Measurements from ENCODE around the gene PLPP1. TPM values are rescaled to one million over a fixed set of nuclear protein-coding genes. Genes with fewer than 3 reads are reported as not detected.

PLPP1 gene
- total and polyA plus RNA-seq, 7 donors, result 22.0 to 81.5 (median 40.6) TPM

DNA sequence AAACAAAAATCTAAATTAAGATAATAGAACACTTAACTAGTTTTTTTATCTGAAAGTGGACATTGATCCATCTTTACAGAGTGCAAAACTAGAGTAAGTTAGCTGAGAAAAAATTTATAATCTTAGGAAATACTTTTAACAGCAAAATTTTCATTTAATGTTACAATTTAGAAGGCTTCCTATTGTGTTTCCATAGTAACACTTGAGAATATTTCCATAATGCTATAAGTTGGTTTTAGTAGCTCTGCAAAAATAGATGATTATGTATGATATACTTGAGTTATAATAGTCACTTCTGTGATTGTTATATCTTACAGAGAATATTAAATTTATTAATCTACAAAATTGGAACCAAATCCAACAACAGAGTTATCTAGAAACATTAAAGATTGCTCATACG is 148.4 kb downstream of the PLPP1 start:
- Histone ChIP-seq H3K9me3 (peaks cover 5% of the 10 kb centered on the region), H3K36me3 (ENCODE audit: insufficient read depth in 1 of 2, low read depth in 1 of 2) (peaks cover 6 to 38% of the 10 kb centered on the region in 2 donors), H3K27ac (no peak overlapping the region), H3K4me3 (no peak overlapping the region), H3K4me1 (no peaks in the 10 kb centered on the region), H3K27me3 (ENCODE audit: insufficient read depth in 3 of 3, low read length in 2 of 3) (no peaks in the 10 kb centered on the region)
- TF ChIP-seq, protein P1, sequence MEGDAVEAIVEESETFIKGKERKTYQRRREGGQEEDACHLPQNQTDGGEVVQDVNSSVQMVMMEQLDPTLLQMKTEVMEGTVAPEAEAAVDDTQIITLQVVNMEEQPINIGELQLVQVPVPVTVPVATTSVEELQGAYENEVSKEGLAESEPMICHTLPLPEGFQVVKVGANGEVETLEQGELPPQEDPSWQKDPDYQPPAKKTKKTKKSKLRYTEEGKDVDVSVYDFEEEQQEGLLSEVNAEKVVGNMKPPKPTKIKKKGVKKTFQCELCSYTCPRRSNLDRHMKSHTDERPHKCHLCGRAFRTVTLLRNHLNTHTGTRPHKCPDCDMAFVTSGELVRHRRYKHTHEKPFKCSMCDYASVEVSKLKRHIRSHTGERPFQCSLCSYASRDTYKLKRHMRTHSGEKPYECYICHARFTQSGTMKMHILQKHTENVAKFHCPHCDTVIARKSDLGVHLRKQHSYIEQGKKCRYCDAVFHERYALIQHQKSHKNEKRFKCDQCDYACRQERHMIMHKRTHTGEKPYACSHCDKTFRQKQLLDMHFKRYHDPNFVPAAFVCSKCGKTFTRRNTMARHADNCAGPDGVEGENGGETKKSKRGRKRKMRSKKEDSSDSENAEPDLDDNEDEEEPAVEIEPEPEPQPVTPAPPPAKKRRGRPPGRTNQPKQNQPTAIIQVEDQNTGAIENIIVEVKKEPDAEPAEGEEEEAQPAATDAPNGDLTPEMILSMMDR (IDR thresholded peaks at IDR 0.05), result no peak
- 93 to 95% (median 95%) methylated on average over 1 of the region's 1 CpG for WGBS, 3 donors
- DNase-seq (no peak), ATAC-seq (no peak)
- intact Hi-C loops (cut with DNase I), result no loop called here

DNA sequence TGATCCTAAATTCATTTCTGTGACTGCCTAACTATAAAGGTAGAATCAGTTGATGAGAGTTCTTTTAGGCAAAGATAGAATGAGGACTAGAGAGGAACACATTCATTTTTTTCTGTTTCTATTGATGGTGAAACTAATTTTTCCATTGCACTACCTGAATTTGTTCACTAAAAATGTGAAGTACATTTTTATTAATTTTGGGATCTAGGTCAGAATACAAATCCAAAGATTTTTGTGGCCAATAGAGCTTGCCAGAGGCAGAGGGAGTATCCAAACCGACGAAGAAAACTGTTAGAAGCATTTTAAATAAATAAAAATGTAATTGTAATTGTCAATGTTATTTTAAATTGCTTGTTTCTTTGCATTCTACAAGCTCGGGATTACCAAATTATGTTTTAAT is 148.9 kb downstream of the PLPP1 start:
- 75 to 88% (median 77%) methylated on average over 3 of the region's 3 CpGs for WGBS, 3 donors
- Histone ChIP-seq H3K27ac (no peak overlapping the region), H3K4me3 (no peak overlapping the region), H3K27me3 (ENCODE audit: insufficient read depth in 3 of 3, low read length in 2 of 3) (no peaks in the 10 kb centered on the region), H3K9me3 (peaks cover 5% of the 10 kb centered on the region), H3K36me3 (ENCODE audit: insufficient read depth in 1 of 2, low read depth in 1 of 2) (peaks cover 6 to 35% of the 10 kb centered on the region in 2 donors), H3K4me1 (no peaks in the 10 kb centered on the region)
- intact Hi-C loops (cut with DNase I), result no loop called here
- DNase-seq (no peak), ATAC-seq (no peak)
- TF ChIP-seq, protein P1 (IDR thresholded peaks at IDR 0.05), result no peak

DNA sequence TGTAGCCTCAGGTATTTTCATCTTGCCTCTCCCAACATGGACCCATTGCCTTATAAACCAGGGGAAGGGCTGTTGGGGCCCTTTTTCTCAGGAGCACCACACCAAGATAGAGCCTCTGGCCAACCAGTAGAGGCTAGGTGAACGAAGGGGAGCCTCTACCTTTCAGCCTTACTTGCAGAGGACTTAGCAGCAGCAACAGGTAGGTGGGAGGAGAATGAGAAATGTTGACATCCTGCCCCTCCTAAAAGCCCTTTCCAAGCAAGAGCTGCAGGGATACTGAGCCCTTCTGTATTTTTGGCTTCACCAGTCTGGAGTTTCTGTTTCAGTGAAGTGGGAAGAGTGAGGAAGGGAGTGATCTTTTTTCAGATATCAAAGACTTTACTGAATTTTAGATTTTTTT is 149.5 kb downstream of the PLPP1 start:
- H3K9me3 ChIP-seq, result peaks cover 5% of the 10 kb centered on the region
- TF ChIP-seq, protein P1 (IDR thresholded peaks at IDR 0.05), result no peak
- ATAC-seq, result no peak
- no peak overlapping the region for H3K4me3 ChIP-seq
- no peak overlapping the region for H3K27ac ChIP-seq
- H3K27me3 ChIP-seq (ENCODE audit: insufficient read depth in 3 of 3, low read length in 2 of 3), result no peaks in the 10 kb centered on the region
- H3K36me3 ChIP-seq (ENCODE audit: insufficient read depth in 1 of 2, low read depth in 1 of 2), result peaks cover 4 to 34% of the 10 kb centered on the region in 2 donors
- no peaks in the 10 kb centered on the region for H3K4me1 ChIP-seq
- intact Hi-C loops (cut with DNase I), result no loop called here
- 89 to 100% (median 97%) methylated on average over 1 of the region's 1 CpG for WGBS, 3 donors
- no peak for DNase-seq

DNA sequence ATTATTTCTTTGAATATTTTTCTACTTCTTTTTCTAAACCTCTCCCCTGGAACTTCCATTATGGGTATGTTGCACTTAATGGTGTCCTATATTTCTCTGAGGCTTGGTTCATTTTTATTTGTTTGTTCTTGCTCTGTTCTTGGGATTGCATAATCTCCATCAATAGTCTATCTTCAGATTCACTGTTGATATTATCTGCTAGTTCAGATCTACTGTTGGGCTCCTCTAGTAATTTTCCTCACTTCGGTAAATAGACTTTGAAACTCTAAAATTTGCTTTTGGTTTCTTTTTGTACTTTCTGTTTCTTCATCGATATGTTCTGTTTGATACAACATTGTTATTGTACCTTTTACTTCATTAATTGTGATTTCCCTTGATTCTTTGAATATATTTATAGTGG is 150.7 kb downstream of the PLPP1 start:
- H3K4me1 ChIP-seq, result no peaks in the 10 kb centered on the region
- peaks cover 4 to 33% of the 10 kb centered on the region in 2 donors for H3K36me3 ChIP-seq (ENCODE audit: insufficient read depth in 1 of 2, low read depth in 1 of 2)
- intact Hi-C loops (cut with DNase I), result no loop called here
- no peaks in the 10 kb centered on the region for H3K27me3 ChIP-seq (ENCODE audit: insufficient read depth in 3 of 3, low read length in 2 of 3)
- TF ChIP-seq, protein P1 (IDR thresholded peaks at IDR 0.05), result no peak
- no peak overlapping the region for H3K4me3 ChIP-seq
- 97 to 98% (median 98%) methylated on average over 2 of the region's 2 CpGs for WGBS, 3 donors
- H3K27ac ChIP-seq, result no peak overlapping the region
- peaks cover 5% of the 10 kb centered on the region for H3K9me3 ChIP-seq
- DNase-seq (no peak), ATAC-seq (no peak)

DNA sequence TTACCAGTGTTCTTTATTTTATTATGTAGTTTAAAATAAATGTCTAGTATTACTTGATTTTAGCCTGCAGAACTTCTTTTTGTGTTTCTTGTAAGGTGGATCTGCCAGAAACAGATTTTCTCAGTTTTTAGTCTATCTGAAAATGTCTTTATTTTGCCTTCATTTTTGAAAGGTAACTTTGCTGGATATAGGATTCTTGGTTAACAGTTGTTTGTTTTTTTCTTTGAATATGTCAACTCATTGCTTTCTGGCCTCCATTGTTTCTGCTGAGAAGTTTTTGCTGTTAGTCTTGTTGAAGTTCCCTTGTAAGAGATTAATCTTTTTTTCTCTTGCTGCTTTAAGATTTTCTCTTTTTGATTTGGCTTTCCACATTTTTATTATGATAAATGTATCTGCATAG is 151.5 kb downstream of the PLPP1 start:
- H3K36me3 ChIP-seq (ENCODE audit: insufficient read depth in 1 of 2, low read depth in 1 of 2), result peaks cover 4 to 33% of the 10 kb centered on the region in 2 donors

More for the DNA sequence above, 151.5 kb downstream of the PLPP1 start:
- H3K27me3 ChIP-seq (ENCODE audit: insufficient read depth in 3 of 3, low read length in 2 of 3), result no peaks in the 10 kb centered on the region
- DNase-seq, result no peak
- no peak for ATAC-seq
- peaks cover 5% of the 10 kb centered on the region for H3K9me3 ChIP-seq
- TF ChIP-seq, protein P1 (IDR thresholded peaks at IDR 0.05), result no peak
- no peak overlapping the region for H3K27ac ChIP-seq
- no peaks in the 10 kb centered on the region for H3K4me1 ChIP-seq
- intact Hi-C loops (cut with DNase I), result no loop called here
- no peak overlapping the region for H3K4me3 ChIP-seq
